Hypothalamus (tissue), 51 donors: ENCODE measurements around the gene STH.

ENCODE experiments used
- DNase-seq, 51 donors: peaks; one replicate each; lab custom pipeline; 2025; lab: John Stamatoyannopoulos, UW

Gene STH

DNA sequence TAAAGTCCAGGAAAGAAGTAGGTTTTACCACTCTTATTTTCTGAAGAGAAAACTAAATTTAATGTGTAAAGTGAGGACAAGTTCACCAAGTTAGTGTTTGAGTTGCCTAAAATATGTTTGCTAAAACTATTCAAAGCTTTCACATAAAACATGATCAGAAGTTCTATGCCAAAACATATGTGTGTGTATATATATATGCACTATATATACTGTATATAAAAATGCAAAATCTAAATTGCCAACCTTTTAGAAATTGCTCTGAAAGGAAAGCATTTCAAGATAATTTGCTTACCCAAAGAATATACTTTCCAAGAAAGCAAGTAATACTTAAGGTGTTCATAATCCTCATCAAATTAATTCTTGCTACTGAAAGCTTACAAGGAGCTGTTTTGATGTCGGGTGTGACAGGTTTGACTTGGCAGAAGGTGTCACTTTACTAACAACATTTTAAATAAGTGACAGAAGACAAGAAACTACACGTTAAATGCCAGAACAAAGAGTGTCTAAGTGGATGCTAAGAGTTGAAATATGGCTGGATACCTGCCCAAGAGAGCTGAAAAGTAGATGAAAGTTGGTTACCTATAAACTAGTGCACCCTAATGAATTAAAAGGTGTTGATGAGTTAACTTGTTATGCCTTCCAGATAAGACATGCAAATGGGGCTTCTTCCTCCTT, 32.3 kb upstream of the STH start:
- DNase-seq, result no peak

- no peak for DNase-seq
Observed at GRCh38 chr17:45967378-45967777, 31.7 kb upstream of the STH start.

GRCh38 chr17:45968732-45969131, 30.3 kb upstream of the STH start:
- DNase-seq, result no peak

DNA sequence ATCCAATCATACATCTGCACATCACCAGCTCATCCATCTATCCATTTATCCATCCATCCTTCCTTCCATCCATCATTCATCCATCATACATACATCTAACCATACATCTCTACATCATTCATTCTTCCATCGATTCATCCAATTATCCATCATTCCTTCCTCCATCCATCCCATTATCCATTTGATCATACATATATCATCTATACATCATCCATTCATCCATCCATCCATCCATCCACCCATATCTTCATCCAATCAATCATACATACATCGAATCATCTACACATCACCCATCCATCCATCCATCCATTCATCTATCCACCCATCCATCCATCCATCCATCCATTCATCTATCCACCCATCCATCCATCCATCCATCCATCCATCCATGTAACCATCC, 29.3 kb upstream of the STH start:
- no peak for DNase-seq

- DNase-seq, result no peak
Observed at GRCh38 chr17:45970659-45971058, 28.4 kb upstream of the STH start.

- no peak for DNase-seq
Observed at GRCh38 chr17:45971698-45972141, 27.3 kb upstream of the STH start.

DNA sequence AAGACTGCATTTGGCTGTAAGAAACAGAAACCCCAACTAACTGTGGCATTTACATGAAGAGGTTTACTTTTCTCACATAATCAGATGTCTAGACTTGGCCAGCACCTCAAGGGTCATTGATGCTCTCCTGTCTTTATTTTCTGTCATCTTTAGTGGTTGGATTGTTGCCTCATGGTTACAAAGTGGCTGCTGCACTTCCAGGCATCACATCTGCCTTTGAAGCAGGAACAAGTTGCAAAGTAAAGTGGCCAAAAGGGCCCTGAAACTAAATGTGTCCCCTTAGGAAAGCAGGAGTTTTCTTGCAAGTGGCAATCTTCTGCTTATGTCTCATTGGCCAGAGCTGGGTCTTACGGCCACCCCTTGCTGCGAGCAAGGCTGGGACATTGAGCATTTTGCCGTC, 26.5 kb upstream of the STH start:
- no peak for DNase-seq

DNA sequence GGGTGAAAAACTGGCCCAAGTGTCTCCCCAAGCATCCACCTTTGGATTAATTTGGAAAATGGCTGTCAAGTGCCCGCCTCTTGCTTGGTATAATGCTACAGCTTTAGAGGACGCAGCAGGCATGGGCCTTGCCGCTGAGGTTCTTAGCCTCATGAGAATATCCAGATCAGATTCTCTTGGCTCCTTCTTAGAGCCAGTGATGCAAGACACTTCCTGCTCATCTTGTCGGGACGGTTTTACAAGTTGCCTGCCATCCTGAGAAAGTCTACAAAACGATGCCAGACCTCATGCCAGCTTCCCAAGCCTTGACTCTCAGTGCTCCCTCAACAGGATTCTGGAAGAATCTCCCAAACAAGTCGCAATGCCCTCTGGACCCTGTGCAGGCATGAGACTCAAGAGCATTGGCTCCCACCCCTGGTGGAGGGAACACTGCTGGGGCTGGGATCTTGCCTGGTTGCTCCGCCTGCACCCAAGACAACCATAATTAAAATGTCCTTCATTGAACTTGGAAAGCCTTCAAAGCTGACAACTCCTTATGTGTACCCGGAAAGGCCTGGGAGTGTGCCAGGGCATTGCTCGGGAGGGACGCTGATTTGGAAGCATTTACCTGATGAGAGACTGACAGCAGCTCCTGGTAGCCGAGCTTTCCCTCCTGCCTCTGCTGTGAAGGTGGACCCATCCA, 25.8 kb upstream of the STH start:
- DNase-seq, result no peak

DNA sequence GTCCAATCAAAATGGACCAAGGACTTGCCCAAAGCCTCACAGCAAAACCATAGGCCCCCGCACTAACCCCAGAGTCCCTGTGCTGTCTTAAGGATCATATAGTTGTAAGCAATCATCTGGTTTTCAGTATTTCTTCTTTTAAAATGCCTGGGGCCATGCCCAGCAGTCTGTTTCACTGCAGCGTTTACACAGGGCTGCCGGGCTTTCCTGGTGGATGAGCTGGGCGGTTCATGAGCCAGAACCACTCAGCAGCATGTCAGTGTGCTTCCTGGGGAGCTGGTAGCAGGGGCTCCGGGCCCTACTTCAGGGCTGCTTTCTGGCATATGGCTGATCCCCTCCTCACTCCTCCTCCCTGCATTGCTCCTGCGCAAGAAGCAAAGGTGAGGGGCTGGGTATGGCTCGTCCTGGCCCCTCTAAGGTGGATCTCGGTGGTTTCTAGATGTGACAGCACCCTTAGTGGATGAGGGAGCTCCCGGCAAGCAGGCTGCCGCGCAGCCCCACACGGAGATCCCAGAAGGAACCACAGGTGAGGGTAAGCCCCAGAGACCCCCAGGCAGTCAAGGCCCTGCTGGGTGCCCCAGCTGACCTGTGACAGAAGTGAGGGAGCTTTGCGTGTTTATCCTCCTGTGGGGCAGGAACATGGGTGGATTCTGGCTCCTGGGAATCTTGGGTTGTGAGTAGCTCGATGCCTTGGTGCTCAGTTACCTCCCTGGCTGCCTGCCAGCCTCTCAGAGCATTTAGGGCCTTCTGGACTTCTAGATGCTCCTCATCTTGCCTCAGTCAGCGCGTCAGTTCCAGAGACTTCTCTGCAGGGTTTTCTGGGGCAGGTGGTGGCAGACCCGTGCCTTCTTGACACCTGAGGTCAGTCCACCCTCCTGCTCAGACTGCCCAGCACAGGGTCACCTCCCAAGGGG, 24.8 kb upstream of the STH start:
- no peak for DNase-seq

DNA sequence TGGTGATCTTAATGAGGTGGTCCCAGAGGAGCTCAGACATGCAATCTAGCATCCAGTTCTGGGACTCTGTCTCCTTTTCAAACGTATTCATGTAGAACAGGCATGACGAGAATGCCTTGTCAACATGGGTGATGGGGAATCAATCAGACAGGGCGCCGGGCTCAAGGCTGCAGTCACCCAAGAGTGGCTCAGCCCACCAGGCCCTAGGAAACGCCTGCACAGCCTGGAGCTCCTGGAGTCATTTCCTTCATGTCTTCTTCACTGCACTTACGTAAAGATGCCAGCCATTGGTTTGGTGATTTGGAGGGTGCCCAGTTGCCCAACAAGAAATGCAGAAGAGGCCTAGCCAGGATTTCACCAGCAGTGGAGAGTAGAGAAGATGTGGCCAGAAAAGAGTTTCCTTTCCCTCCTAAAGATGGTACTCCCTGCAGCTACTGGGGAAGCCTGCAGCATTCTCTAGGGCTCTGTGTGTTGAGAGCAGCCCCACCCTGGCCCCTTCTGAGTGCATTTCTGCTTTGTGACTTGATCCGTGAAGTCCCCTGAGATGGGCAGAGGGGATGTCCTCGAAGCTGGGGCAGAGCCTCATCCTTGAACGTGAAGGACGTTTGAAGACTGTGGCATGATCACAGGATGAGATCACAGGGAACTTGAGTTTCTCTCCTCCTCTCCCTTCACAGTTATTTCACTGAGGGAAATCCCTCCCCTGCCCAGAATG, 24.0 kb upstream of the STH start:
- no peak for DNase-seq

- peak in 2 of 51 donors; percentile 13 to 20 for DNase-seq
Observed at GRCh38 chr17:45975640-45976295, 23.3 kb upstream of the STH start.

DNA sequence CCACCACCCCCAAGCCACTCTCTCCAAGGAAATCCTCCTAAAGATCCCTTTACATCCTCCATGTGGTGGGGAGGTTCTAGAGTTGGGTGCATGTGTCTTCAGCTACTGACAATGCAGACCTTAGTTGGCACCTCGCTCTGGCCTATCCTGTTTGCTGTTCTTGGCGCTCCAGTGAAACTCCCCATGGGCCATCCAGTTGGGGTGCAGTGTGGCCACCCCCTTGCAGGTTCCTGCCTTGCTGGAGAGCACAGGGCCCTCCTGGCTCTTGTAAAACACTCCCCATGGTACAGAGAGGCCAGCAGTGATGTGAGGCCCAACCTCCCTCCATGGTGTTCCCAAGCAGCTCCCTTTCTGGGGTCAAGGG, 22.7 kb upstream of the STH start:
- no peak for DNase-seq

DNA sequence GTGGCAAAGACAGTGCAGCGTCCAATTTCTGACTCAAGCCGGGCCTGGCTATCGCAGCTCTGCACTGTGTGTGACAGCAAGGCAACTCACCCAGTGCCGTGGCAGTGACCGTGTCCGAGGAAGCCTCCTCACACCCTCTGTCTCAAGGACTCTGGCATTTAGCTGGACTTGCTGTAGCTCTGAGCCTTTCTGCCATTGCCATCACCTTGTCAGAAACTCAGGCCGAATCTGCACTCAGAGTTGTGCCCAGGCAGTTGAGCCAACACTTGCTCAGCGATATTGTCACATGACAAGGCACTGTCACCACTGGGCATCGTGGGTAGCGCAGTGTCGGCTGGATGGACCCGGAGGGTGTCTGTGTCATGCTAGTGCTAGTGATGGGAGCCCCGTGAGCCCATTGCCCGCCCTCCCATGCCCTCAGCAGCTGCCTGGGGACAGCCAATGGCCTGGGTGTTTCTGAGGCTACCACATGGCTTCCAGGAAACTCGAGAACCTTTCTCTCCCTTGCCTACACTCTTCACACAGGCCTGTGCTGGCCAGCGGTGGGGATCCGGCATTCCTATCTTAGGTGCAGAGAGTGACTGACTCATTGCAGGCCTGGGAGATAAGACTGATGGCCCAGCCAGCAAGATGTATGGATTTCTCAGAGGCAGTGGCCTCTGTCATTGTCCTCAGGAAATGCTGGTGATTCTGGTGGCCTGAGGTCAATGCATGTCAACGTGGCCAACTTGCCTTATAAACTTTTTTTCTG, 22.1 kb upstream of the STH start:
- no peak for DNase-seq

- no peak for DNase-seq
Observed at GRCh38 chr17:45977506-45977824, 21.6 kb upstream of the STH start.

GRCh38 chr17:45977976-45978626, 20.9 kb upstream of the STH start:
- no peak for DNase-seq

GRCh38 chr17:45979137-45979536, 19.9 kb upstream of the STH start:
- no peak for DNase-seq

GRCh38 chr17:45980855-45981254, 18.2 kb upstream of the STH start:
- no peak for DNase-seq

DNA sequence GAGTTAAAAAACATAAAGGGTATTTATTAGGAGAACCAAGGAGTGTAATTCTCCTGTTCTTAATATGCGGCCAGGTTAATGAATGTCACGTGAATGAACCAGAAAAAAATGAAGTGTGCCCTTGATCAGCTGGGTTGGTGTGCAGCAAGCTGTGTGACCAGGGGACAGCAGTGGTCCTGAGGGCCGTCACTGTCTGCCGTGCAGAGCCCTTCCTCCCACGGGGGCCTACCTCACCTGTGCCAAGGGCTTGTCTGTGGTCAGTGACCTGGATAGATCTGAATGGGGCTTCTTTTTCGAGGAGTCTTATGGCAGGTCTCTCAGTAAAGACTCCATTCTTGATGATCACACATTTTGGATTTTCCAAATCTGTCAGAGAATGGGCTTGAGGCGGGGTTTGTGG, 17.7 kb upstream of the STH start:
- no peak for DNase-seq
